PFSK-1 (cell line): ENCODE results near the gene PMPCA.

Experiments used
- FOXP2 ChIP-seq: optimal IDR thresholded peaks from 2 replicates; pipeline ENCODE3; 2011; ENCODE audit warnings: borderline replicate concordance, control low read depth, inconsistent platforms; ENCODE audit not compliant: insufficient read depth; ENCODE audit errors: extremely low read length, extremely low read depth
- POLR2AphosphoS5 ChIP-seq: IDR thresholded peaks from 2 replicates; pipeline ENCODE4 v1.6.1; 2012; ENCODE audit warnings: low read depth, mild to moderate bottlenecking, control low read depth, low read length, moderate library complexity
- SIN3A ChIP-seq: IDR thresholded peaks from 2 replicates; pipeline ENCODE4 v1.6.1; 2012; ENCODE audit warnings: mild to moderate bottlenecking, low read length, moderate library complexity, borderline replicate concordance; ENCODE audit not compliant: insufficient read depth
- TAF1 ChIP-seq: IDR thresholded peaks from 2 replicates; pipeline ENCODE4 v1.6.1; 2012; ENCODE audit warnings: low read length, control low read depth, borderline replicate concordance; ENCODE audit not compliant: insufficient read depth
- TF ChIP-seq, protein P1 (sequence below), 2 experiments: IDR thresholded peaks; 2 replicates each; pipeline versions ENCODE4 v1.6.1 to v1.8.0; 2011 to 2012; ENCODE audit warnings: low read depth in 2 of 2, low read length in 2 of 2, control low read depth in 1 of 2, inconsistent platforms in 1 of 2, mild to moderate bottlenecking in 1 of 2, moderate library complexity in 1 of 2; ENCODE audit not compliant: insufficient read depth in 1 of 2

DNA sequence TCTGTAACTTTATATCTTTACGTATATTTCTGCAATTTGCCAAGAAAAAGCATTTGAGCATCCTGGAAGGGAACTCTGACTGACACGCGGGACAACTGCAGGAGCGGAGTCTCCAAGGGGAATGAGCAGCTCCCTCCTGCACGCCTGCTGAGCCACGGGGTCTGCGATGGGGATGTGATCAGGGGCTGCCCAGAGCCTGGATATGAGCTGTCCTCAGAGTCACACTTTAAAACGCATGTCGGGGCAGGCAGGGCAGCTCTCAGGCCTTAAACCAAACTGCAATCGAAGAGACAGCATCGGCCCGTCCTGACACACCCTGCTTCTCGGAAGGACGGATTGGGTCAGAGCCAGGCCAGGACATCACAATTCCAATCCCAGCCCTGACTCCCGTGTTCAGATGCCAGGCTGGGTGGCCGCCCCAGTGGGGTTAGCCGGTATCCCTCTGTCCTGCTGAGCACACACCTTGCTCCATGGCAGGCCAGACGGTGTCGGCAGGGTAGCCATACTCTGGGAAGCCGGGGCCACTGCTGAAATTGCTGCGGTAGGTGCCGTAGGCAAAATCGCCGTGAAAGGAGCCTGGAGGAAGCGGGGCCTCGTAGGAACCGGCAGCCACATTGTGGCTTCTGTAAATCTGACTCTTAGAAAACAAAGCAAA is 55.2 kb downstream of the PMPCA start:
- TF ChIP-seq TAF1, result no peak
- no peak for TF ChIP-seq POLR2AphosphoS5
- TF ChIP-seq, protein P1, sequence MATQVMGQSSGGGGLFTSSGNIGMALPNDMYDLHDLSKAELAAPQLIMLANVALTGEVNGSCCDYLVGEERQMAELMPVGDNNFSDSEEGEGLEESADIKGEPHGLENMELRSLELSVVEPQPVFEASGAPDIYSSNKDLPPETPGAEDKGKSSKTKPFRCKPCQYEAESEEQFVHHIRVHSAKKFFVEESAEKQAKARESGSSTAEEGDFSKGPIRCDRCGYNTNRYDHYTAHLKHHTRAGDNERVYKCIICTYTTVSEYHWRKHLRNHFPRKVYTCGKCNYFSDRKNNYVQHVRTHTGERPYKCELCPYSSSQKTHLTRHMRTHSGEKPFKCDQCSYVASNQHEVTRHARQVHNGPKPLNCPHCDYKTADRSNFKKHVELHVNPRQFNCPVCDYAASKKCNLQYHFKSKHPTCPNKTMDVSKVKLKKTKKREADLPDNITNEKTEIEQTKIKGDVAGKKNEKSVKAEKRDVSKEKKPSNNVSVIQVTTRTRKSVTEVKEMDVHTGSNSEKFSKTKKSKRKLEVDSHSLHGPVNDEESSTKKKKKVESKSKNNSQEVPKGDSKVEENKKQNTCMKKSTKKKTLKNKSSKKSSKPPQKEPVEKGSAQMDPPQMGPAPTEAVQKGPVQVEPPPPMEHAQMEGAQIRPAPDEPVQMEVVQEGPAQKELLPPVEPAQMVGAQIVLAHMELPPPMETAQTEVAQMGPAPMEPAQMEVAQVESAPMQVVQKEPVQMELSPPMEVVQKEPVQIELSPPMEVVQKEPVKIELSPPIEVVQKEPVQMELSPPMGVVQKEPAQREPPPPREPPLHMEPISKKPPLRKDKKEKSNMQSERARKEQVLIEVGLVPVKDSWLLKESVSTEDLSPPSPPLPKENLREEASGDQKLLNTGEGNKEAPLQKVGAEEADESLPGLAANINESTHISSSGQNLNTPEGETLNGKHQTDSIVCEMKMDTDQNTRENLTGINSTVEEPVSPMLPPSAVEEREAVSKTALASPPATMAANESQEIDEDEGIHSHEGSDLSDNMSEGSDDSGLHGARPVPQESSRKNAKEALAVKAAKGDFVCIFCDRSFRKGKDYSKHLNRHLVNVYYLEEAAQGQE (IDR thresholded peaks at IDR 0.05; ENCODE audit: insufficient read depth in 1 of 2, low read depth in 2 of 2, low read length in 2 of 2), result no peak
- TF ChIP-seq SIN3A, result no peak
- TF ChIP-seq FOXP2, result no peak
